Stimulated activated memory B cell treated with anti-CD40 and anti-IgM and Interleukin-4, amounts not matched to agents 10 μg/mL and 1 μg/mL and 100 μg/mL, for 72 hours (primary cell): Measurements from ENCODE around the gene SCARF1.
A peak's percentile ranks its signal among the peaks of the same experiment; 100 is the strongest.

Source experiments
- ATAC-seq: fragments of 150-1000 bp; cut with Tn5 transposase; 2 replicates; pipeline ENCODE4 v1.10.0; 2021
- H3K27ac Mint-ChIP-seq: one replicate; pipeline ENCODE4 v1.8.0; 2022; ENCODE audit warnings: mild to moderate bottlenecking, mixed read lengths
- H3K27me3 Mint-ChIP-seq: one replicate; pipeline ENCODE4 v1.8.0; 2022; ENCODE audit warnings: mixed read lengths
- H3K36me3 Mint-ChIP-seq: one replicate; pipeline ENCODE4 v1.8.0; 2022; ENCODE audit warnings: mixed read lengths
- H3K4me1 Mint-ChIP-seq: one replicate; pipeline ENCODE4 v1.8.0; 2022; ENCODE audit warnings: mixed read lengths
- H3K4me3 Mint-ChIP-seq: one replicate; pipeline ENCODE4 v1.8.0; 2022; ENCODE audit warnings: mild to moderate bottlenecking, moderate library complexity, mixed read lengths
- H3K9me3 Mint-ChIP-seq: one replicate; pipeline ENCODE4 v1.8.0; 2022; ENCODE audit warnings: mixed read lengths

Gene SCARF1

GRCh38 chr17:1601571-1601970 lies 44.0 kb downstream of the SCARF1 start:
- Mint-ChIP-seq H3K4me3 (no peak overlapping the region), H3K27me3 (no peaks in the 10 kb centered on the region), H3K36me3 (peaks cover 62% of the 10 kb centered on the region)

GRCh38 chr17:1598399-1599095 lies 47.0 kb downstream of the SCARF1 start:
- Mint-ChIP-seq H3K4me1 (peaks cover 20% of the 10 kb centered on the region), H3K27ac (peak overlapping the region; percentile 37), H3K36me3 (peaks cover 52% of the 10 kb centered on the region), H3K4me3 (no peak overlapping the region), H3K9me3 (no peaks in the 10 kb centered on the region), H3K27me3 (no peaks in the 10 kb centered on the region)
- no peak for ATAC-seq

More at GRCh38 chr17:1601571-1601970, 44.0 kb downstream of the SCARF1 start:
- no peak for ATAC-seq
- Mint-ChIP-seq H3K4me1 (peaks cover 29% of the 10 kb centered on the region), H3K9me3 (no peaks in the 10 kb centered on the region), H3K27ac (no peak overlapping the region)

- H3K27me3 Mint-ChIP-seq = no peaks in the 10 kb centered on the region
- no peaks in the 10 kb centered on the region for H3K9me3 Mint-ChIP-seq
- H3K4me1 Mint-ChIP-seq = peaks cover 27% of the 10 kb centered on the region
- ATAC-seq = no peak
- H3K4me3 Mint-ChIP-seq = no peak overlapping the region
- peak overlapping the region; percentile 96 for H3K27ac Mint-ChIP-seq
- H3K36me3 Mint-ChIP-seq = peaks cover 52% of the 10 kb centered on the region
These were observed 47.6 kb downstream of the SCARF1 start for GRCh38 chr17:1597861-1598342.

GRCh38 chr17:1593630-1593931 lies 52.0 kb downstream of the SCARF1 start:
- peaks cover 44% of the 10 kb centered on the region for H3K4me1 Mint-ChIP-seq
- no peak for ATAC-seq
- peak overlapping the region; percentile 96 for H3K27ac Mint-ChIP-seq
- peak overlapping the region; percentile 75 for H3K4me3 Mint-ChIP-seq
- peaks cover 55% of the 10 kb centered on the region for H3K36me3 Mint-ChIP-seq
- H3K9me3 Mint-ChIP-seq = no peaks in the 10 kb centered on the region
- H3K27me3 Mint-ChIP-seq = no peaks in the 10 kb centered on the region

- H3K9me3 Mint-ChIP-seq = no peaks in the 10 kb centered on the region
- H3K27me3 Mint-ChIP-seq = no peaks in the 10 kb centered on the region
- peaks cover 57% of the 10 kb centered on the region for H3K36me3 Mint-ChIP-seq
- peak overlapping the region; percentile 96 for H3K27ac Mint-ChIP-seq
- H3K4me1 Mint-ChIP-seq = peaks cover 44% of the 10 kb centered on the region
- H3K4me3 Mint-ChIP-seq = peak overlapping the region; percentile 75
- ATAC-seq = peak; percentile 97
These were observed 52.5 kb downstream of the SCARF1 start for GRCh38 chr17:1592751-1593629.

GRCh38 chr17:1591474-1592090 lies 54.0 kb downstream of the SCARF1 start:
- H3K4me3 Mint-ChIP-seq = no peak overlapping the region
- no peaks in the 10 kb centered on the region for H3K27me3 Mint-ChIP-seq
- H3K4me1 Mint-ChIP-seq = peaks cover 40% of the 10 kb centered on the region
- ATAC-seq = no peak
- peak overlapping the region; percentile 96 for H3K27ac Mint-ChIP-seq
- peaks cover 54% of the 10 kb centered on the region for H3K36me3 Mint-ChIP-seq
- no peaks in the 10 kb centered on the region for H3K9me3 Mint-ChIP-seq

- Mint-ChIP-seq H3K27me3 (no peaks in the 10 kb centered on the region), H3K4me3 (no peak overlapping the region), H3K36me3 (peaks cover 48% of the 10 kb centered on the region), H3K4me1 (peaks cover 33% of the 10 kb centered on the region), H3K27ac (peak overlapping the region; percentile 96), H3K9me3 (no peaks in the 10 kb centered on the region)
- no peak for ATAC-seq
These were observed 54.6 kb downstream of the SCARF1 start for GRCh38 chr17:1590747-1591473.

- Mint-ChIP-seq H3K4me3 (no peak overlapping the region), H3K27ac (peak overlapping the region; percentile 96), H3K4me1 (peaks cover 33% of the 10 kb centered on the region), H3K9me3 (no peaks in the 10 kb centered on the region), H3K27me3 (no peaks in the 10 kb centered on the region), H3K36me3 (peaks cover 53% of the 10 kb centered on the region)
- ATAC-seq = no peak
These were observed 55.3 kb downstream of the SCARF1 start for GRCh38 chr17:1590029-1590746.

GRCh38 chr17:1588821-1589585 lies 56.5 kb downstream of the SCARF1 start:
- H3K27ac Mint-ChIP-seq = peak overlapping the region; percentile 96

GRCh38 chr17:1584167-1584566 lies 61.4 kb downstream of the SCARF1 start:
- no peak for ATAC-seq
- Mint-ChIP-seq H3K4me1 (peaks cover 15% of the 10 kb centered on the region), H3K4me3 (no peak overlapping the region), H3K36me3 (peaks cover 61% of the 10 kb centered on the region), H3K27ac (peak overlapping the region; percentile 70), H3K27me3 (no peaks in the 10 kb centered on the region), H3K9me3 (no peaks in the 10 kb centered on the region)

More at GRCh38 chr17:1588821-1589585, 56.5 kb downstream of the SCARF1 start:
- H3K4me1 Mint-ChIP-seq = peaks cover 32% of the 10 kb centered on the region
- ATAC-seq = no peak
- peaks cover 61% of the 10 kb centered on the region for H3K36me3 Mint-ChIP-seq
- H3K9me3 Mint-ChIP-seq = no peaks in the 10 kb centered on the region
- no peaks in the 10 kb centered on the region for H3K27me3 Mint-ChIP-seq
- no peak overlapping the region for H3K4me3 Mint-ChIP-seq
